PFSK-1 (cell line): ENCODE data around the gene PCDHGA4.
"Not testable (repeated sequence)": the region's sequence is repeated elsewhere in the genome, so short reads cannot be mapped to it uniquely, and the experiment has no call there.

Experiments used
- FOXP2 ChIP-seq: optimal IDR thresholded peaks from 2 replicates; pipeline ENCODE3; 2011; ENCODE audit warnings: borderline replicate concordance, control low read depth, inconsistent platforms; ENCODE audit not compliant: insufficient read depth; ENCODE audit errors: extremely low read length, extremely low read depth
- POLR2AphosphoS5 ChIP-seq: IDR thresholded peaks from 2 replicates; pipeline ENCODE4 v1.6.1; 2012; ENCODE audit warnings: low read depth, mild to moderate bottlenecking, control low read depth, low read length, moderate library complexity
- SIN3A ChIP-seq: IDR thresholded peaks from 2 replicates; pipeline ENCODE4 v1.6.1; 2012; ENCODE audit warnings: mild to moderate bottlenecking, low read length, moderate library complexity, borderline replicate concordance; ENCODE audit not compliant: insufficient read depth
- TAF1 ChIP-seq: IDR thresholded peaks from 2 replicates; pipeline ENCODE4 v1.6.1; 2012; ENCODE audit warnings: low read length, control low read depth, borderline replicate concordance; ENCODE audit not compliant: insufficient read depth
- TF ChIP-seq, protein P1 (sequence below), 2 experiments: IDR thresholded peaks; 2 replicates each; pipeline versions ENCODE4 v1.6.1 to v1.8.0; 2011 to 2012; ENCODE audit warnings: low read depth in 2 of 2, low read length in 2 of 2, control low read depth in 1 of 2, inconsistent platforms in 1 of 2, mild to moderate bottlenecking in 1 of 2, moderate library complexity in 1 of 2; ENCODE audit not compliant: insufficient read depth in 1 of 2

PCDHGA4 gene

DNA sequence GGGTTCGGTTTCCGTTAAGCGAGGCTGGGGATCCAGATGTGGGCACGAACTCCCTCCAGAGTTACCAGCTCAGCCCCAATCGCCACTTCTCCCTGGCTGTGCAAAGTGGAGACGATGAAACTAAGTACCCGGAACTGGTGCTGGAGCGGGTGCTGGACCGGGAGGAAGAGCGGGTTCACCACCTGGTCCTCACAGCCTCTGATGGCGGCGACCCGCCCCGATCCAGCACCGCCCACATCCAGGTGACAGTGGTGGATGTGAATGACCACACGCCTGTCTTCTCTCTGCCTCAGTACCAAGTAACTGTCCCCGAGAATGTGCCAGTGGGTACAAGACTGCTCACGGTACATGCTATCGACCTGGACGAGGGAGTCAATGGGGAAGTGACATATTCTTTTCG lies 28.5 kb downstream of the PCDHGA4 start:
- no peak for TF ChIP-seq FOXP2

DNA sequence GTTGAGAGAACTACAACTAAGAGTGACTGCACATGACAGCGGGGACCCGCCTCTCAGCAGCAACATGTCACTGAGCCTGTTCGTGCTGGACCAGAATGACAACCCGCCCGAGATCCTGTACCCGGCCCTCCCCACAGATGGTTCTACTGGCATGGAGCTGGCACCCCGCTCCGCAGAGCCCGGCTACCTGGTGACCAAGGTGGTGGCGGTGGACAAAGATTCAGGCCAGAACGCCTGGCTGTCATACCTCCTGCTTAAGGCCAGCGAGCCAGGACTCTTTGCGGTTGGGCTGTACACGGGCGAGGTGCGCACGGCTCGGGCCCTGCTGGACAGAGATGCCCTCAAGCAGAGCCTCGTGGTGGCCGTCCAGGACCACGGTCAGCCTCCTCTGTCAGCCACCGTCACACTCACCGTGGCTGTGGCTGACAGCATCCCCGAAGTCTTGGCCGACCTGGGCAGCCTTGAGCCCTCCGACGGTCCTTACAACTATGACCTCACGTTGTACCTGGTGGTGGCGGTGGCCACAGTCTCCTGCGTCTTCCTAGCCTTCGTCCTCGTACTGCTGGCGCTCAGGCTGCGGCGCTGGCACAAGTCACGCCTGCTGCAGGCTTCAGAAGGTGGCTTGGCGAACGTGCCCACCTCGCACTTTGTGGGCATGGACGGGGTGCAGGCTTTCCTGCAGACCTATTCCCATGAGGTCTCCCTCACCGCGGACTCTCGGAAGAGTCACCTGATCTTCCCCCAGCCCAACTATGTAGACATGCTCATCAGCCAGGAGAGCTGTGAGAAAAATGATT lies 29.8 kb downstream of the PCDHGA4 start:
- TF ChIP-seq, protein P1, sequence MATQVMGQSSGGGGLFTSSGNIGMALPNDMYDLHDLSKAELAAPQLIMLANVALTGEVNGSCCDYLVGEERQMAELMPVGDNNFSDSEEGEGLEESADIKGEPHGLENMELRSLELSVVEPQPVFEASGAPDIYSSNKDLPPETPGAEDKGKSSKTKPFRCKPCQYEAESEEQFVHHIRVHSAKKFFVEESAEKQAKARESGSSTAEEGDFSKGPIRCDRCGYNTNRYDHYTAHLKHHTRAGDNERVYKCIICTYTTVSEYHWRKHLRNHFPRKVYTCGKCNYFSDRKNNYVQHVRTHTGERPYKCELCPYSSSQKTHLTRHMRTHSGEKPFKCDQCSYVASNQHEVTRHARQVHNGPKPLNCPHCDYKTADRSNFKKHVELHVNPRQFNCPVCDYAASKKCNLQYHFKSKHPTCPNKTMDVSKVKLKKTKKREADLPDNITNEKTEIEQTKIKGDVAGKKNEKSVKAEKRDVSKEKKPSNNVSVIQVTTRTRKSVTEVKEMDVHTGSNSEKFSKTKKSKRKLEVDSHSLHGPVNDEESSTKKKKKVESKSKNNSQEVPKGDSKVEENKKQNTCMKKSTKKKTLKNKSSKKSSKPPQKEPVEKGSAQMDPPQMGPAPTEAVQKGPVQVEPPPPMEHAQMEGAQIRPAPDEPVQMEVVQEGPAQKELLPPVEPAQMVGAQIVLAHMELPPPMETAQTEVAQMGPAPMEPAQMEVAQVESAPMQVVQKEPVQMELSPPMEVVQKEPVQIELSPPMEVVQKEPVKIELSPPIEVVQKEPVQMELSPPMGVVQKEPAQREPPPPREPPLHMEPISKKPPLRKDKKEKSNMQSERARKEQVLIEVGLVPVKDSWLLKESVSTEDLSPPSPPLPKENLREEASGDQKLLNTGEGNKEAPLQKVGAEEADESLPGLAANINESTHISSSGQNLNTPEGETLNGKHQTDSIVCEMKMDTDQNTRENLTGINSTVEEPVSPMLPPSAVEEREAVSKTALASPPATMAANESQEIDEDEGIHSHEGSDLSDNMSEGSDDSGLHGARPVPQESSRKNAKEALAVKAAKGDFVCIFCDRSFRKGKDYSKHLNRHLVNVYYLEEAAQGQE (IDR thresholded peaks at IDR 0.05; ENCODE audit: insufficient read depth in 1 of 2, low read depth in 2 of 2, low read length in 2 of 2): no peak
- TF ChIP-seq FOXP2: no peak

DNA sequence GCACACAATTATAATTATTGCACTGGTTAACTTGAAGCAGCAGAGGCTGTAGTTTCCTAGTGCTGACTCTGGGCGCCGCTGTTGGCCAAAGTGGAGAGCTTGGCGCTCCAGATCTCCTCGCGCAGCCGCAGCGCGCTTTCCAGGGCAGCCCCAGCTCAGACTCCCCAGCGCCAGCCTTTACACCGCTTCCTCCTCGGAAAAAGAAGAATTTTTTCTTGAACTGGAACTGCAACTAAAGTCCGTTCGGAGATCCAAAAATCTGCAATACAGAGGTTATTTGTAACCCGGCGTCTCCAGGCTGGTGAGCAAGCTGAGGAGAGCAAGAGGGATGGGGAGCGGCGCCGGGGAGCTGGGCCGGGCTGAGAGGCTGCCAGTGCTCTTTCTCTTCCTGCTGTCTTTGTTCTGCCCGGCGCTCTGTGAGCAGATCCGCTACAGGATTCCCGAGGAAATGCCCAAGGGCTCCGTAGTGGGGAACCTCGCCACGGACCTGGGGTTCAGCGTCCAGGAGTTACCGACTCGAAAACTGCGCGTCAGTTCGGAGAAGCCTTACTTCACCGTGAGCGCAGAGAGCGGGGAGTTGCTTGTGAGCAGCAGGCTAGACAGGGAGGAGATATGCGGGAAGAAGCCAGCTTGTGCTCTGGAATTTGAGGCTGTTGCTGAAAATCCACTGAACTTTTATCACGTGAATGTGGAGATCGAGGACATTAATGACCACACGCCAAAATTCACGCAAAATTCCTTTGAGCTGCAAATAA lies 32.9 kb downstream of the PCDHGA4 start, which contains the start of gene PCDHGB4:
Gene PCDHGB4, plus strand, starts transcription at position 142 of the 755 bp plus-strand sequence. Its CDS starts 187 bp downstream, at position 329.
- not testable (repeated sequence) for TF ChIP-seq TAF1, SIN3A, FOXP2

DNA sequence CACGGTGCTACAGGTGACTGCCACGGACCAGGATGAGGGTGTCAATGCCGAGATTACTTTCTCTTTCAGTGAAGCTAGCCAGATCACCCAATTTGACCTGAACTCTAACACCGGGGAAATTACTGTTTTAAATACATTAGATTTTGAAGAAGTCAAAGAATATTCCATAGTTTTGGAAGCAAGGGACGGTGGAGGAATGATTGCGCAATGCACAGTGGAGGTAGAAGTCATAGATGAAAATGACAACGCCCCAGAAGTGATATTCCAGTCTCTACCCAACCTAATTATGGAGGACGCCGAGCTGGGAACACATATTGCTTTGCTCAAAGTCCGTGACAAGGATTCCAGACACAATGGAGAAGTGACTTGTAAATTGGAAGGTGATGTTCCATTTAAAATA lies 33.8 kb downstream of the PCDHGA4 start:
- TF ChIP-seq POLR2AphosphoS5 (no peak), FOXP2 (no peak)

DNA sequence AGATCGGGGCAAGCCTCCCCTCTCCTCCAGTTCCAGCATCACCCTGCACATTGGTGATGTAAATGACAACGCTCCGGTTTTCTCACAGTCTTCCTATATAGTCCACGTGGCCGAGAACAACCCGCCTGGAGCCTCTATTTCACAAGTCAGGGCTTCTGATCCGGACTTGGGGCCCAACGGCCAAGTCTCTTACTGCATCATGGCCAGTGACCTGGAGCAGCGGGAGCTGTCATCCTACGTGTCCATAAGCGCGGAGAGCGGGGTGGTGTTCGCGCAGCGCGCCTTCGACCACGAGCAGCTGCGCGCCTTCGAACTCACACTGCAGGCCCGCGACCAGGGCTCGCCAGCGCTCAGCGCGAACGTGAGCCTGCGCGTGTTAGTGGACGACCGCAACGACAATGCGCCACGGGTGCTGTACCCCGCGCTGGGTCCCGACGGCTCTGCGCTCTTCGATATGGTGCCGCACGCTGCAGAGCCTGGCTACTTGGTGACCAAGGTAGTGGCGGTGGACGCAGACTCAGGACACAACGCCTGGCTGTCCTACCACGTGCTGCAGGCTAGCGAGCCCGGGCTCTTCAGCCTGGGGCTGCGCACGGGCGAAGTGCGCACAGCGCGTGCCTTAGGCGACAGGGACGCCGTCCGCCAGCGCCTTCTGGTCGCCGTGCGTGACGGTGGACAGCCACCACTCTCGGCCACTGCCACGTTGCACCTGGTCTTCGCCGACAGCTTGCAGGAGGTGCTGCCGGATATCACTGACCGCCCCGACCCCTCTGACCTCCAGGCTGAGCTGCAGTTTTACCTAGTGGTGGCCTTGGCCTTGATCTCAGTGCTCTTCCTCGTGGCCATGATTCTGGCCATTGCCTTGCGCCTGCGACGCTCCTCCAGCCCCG lies 34.6 kb downstream of the PCDHGA4 start:
- TF ChIP-seq FOXP2: no peak
- TF ChIP-seq, protein P1 (IDR thresholded peaks at IDR 0.05; ENCODE audit: insufficient read depth in 1 of 2, low read depth in 2 of 2, low read length in 2 of 2): no peak

DNA sequence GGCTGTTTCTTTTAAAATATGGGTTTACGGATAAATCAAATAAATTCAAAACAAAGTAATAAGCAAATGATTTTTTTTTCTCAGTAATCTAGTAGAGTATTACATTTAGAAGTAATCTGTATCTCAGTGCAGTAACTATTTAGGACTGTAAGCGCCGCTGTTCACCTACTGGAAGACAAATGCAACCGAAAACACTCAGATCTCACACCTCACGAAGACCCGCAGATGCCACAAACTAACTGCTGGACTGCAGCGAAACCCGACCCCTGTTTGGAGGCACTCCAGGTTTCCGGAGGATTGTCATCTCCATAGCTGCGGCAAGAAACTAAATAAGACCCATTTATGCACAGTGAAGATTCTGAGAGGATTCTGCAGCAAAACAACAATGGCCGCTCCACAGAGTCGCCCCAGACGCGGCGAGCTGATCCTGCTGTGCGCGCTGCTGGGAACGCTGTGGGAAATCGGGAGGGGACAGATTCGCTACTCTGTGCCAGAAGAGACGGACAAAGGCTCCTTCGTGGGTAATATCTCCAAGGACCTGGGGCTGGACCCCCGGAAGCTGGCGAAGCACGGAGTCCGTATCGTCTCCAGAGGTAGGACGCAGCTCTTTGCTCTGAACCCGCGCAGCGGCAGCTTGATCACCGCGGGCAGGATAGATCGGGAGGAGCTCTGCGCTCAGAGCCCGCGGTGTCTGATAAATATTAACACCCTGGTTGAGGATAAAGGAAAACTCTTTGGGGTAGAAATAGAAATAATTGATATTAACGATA lies 37.8 kb downstream of the PCDHGA4 start, which contains the start of gene PCDHGA8:
Gene PCDHGA8, plus strand, starts transcription at position 205 of the 770 bp plus-strand sequence. Its CDS starts 181 bp downstream, at position 386.
- TF ChIP-seq TAF1 (no peak), FOXP2 (no peak), POLR2AphosphoS5 (no peak), SIN3A (no peak)
- TF ChIP-seq, protein P1 (IDR thresholded peaks at IDR 0.05; ENCODE audit: insufficient read depth in 1 of 2, low read depth in 2 of 2, low read length in 2 of 2): no peak
